HG03565 (cell line): ENCODE results near the gene CRACR2A.

Source experiments
- ATAC-seq: cut with Tn5 transposase; IDR thresholded peaks from one replicate; pipeline ENCODE4 v1.9.1; 2021; ENCODE audit warnings: mild to moderate bottlenecking, moderate library complexity; ENCODE audit not compliant: unreplicated experiment

CRACR2A gene

DNA sequence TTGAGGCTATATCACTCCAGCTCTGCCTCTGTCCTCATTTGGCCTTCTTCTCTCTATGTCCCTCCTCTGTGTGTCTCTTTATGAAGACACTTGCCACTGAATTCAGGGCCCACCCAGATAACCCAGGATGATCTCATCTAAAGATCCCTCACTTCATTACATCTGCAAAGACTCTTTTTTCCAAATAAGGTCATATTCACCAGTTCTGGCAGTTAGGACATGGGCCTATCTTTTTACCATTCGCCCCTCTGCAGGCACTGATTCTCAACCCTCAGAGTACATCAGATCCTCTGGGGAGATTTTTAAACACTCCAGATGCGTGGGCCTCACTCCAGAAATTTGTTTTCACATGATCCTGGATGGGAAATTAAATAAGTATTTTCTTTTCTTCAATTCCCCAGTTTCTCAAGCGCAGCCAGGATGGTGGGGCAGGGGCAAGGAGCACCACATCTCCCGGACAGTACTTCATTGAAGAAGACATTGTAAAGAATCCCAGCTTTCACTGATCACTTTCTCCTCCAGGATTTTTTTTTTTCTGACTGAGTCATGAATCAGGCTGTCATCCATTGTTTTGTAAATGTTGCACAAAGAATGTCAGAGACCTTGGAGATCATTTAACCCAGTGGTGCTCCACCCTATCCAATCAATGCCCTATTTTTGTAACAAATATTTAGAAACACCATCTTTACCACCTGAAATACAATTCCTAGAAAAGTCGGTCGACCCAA is 27.4 kb downstream of the CRACR2A start:
- no peak for ATAC-seq

DNA sequence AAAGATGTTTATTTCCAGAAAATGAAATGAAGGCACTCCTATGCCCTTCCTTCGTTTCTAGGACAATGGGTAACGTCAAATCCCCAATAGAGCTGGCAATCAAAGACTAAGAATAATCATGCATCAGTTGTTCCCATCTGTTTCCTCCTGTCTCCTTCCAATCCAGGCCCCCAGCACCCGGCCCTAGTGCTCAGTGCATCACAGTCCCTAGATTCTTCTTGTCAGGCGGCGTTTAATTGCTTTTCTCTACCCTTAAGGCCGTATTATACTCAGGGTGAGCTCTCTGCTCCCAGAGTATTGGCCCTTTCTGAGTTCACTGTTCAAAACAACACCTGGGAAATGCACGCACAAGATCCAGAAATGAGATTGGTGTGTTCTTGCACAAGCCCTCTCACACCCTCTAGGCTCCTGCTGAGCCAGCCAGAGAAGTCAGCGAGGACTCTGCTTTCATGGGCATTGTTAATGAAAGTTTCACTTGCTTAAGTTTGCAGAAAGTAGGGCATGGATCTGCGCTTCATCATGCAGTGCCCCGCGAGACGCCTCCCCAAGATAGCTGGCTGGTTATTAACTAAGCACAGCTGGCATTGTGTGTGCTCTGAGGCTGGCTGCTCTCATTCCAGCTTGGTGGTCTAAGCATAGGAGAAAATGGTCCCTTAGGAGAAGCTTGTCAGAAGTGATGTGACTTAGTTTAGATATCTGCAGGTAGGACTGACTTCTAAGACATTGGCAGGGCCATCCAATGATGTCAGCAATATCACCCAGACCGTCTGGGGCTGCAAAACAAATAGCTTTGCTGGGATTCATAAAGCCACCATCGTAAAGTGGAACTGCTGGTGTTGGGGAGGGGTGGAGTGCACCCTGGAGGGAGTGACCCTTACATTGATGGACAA is 28.7 kb downstream of the CRACR2A start:
- ATAC-seq, result no peak

GRCh38 chr12:3722368-3722767 is 30.5 kb downstream of the CRACR2A start:
- ATAC-seq, result no peak

GRCh38 chr12:3720772-3721171 is 32.1 kb downstream of the CRACR2A start:
- no peak for ATAC-seq

- no peak for ATAC-seq
Observed at GRCh38 chr12:3718100-3718499, 34.8 kb downstream of the CRACR2A start.

GRCh38 chr12:3717283-3717898 is 35.5 kb downstream of the CRACR2A start:
- ATAC-seq, result no peak

DNA sequence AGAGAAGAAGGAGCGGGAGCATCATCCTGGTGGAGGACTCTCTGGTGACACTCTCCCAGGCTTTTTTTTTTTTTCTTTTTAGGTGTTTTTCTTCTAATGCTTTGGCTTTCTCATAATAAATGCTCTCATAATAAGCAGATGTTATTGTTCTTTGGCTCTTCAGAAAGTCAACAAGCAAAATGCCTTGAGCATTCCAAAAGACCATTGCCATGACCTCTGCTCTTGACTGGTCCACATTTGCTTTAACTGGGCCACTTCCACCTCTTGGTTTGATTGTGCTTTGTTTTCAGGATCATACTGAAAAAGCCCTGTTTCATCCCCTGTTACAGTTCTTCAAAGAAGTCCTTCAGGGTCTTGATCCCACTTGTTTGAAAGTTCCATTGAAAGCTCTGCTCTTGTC is 36.9 kb downstream of the CRACR2A start:
- ATAC-seq, result no peak

DNA sequence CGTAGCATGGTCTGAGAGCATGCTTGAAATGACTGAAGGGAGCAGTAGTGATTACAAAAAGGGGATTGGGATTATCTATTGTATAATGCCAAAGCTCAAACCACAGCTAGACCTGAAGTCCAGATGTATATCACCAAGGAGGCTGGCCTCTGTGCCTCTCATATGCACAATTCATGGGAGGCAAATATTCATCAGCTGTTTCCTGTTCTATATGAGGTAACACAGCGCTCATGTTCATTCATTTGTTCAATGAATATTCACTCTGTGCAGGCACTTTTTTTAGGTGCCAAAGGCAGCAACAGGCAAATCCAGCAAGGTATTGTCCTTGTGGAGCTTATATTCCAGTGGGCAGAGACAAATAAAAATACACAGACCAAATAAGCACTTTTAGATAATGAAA is 39.0 kb downstream of the CRACR2A start:
- ATAC-seq, result no peak

DNA sequence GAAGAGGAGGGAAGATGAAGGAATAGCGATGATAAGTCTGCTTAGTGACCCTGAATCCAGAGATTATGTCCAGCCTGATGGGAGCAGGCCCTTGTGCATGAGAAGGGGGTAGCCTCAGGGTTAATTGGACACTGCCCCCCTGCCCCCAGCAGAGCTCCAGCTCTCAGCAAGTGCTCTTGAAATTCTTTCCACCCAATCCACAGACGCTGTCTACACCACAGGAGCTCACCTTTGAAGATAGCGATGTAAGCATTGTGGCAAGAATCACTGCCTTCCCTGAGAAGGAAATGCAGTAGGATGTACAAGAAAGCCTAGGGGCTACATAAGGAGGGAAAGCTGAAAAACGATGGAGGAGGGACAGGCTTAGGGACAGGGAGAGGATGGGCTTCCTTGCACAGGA is 39.4 kb downstream of the CRACR2A start:
- ATAC-seq, result no peak

GRCh38 chr12:3712209-3712992 is 40.5 kb downstream of the CRACR2A start:
- no peak for ATAC-seq

DNA sequence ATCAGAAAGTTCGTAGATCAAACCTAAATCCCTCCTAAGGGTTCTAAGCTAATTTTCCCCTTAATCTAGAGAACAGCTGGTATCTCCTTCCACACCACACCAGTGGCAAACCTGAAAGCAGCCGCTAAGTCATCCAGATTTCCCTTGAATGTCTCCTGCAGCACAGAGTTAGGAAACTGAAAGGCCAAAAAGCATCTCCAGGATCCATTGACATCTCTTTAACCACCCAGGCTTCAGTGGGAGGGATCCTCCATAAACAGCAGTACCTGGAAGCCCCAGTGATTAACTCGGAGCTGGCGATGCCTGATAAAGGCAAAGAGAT is 47.6 kb downstream of the CRACR2A start:
- no peak for ATAC-seq

DNA sequence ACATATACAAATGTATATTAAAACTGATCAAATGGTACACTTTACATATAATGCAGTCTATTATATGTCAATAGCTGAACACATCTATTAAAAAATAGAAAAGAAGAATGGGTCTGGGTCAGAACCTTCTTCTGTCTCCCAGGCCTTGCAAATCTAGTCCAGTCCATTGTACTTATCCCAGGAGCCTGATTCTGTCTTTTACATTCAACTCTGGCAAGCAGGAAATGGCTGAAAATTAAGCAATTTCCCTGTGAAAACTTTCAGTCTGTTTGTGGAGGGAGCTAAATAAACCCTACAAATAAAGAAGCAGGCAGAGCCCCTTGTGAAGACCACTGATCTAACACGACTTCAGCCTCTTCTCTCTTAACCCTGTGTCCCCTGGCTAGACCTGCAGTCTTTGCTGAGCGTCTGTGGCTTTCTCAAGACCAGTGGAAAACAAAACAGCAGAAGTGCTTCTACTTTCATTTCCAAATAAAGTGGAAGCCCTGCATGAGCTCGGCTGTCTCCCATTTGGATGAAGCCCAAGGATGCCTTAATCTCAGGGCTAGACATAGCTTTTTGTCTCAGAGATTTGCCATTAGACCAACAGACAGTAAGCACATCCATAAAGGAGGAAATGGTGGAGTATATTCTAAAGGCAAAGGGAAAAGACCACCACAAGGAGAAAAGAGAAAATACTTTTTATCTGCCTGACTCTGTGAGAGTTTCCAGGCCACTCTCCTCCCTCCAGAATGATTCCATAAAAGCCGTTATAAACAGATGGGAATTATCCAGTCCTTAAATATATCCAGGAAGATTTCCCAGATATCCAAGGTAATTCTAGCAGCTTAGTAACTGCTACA is 48.2 kb downstream of the CRACR2A start:
- no peak for ATAC-seq

GRCh38 chr12:3700861-3701260 is 52.0 kb downstream of the CRACR2A start:
- ATAC-seq, result no peak

GRCh38 chr12:3698218-3698974 is 54.5 kb downstream of the CRACR2A start:
- ATAC-seq, result no peak

DNA sequence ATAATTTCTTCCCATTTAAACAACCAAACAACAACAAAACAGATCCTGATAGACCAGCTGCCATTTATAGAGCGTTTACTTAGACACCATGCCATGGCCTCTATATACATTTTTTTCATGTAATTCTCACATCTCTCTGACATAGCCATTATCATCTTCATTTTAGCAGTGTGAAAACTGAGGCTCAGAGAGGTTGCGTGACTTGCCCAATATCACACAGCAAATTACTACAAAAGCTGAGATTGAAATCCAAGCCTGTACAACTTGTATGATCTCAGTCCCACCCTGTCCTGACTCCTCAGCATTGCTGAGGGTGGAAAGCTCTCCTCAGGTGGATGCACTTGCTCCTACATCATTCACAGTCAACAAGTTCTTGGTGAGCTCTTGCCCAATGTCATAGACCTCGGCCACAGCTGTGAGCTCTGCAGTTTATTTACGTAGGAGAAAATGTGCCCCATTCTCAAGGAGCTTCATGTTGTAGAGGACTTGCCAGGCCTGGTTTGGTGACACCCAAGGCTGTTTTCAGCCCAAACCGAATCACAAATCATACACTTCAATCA is 55.5 kb downstream of the CRACR2A start:
- no peak for ATAC-seq

DNA sequence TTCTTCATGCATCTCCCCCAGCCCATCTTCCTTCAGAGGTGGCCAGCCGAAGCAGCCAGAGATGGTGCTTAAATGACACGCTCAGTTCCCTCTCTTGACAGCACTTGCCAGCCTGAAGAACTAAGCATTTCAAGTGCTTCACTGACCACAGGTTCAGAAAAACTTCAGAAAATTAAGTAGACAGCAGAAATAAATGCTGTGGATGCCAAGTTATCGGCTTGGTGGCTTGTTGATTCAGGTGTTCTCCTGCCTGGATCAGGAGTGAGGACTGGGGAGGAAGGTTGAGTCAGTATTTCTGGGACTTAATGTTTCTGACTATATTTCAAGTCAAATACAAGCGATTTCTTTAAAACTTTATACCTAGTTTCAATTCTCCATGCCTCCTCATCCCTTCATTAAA is 58.2 kb downstream of the CRACR2A start:
- no peak for ATAC-seq

- ATAC-seq, result no peak
Observed at GRCh38 chr12:3692616-3693365, 60.1 kb downstream of the CRACR2A start.

DNA sequence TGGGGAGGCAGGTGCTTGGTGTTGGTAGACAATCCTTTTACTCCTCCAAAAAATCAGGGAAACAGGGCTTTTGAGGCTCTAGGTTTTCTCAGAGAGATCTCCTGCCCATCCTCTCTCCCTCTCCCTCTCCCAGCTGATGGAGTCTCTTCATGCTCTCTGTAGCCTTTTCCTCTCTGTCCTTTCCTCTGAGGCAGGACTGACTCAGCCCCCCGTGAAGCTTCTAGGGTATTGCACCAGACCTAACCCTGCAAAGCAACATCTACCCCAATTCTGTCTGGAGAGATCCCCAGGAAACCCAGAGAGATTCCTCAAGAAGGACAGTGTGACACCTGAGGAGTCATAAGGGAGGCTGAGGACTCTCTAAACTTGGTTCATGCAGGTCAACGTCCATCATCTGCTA is 66.4 kb downstream of the CRACR2A start:
- ATAC-seq, result no peak

DNA sequence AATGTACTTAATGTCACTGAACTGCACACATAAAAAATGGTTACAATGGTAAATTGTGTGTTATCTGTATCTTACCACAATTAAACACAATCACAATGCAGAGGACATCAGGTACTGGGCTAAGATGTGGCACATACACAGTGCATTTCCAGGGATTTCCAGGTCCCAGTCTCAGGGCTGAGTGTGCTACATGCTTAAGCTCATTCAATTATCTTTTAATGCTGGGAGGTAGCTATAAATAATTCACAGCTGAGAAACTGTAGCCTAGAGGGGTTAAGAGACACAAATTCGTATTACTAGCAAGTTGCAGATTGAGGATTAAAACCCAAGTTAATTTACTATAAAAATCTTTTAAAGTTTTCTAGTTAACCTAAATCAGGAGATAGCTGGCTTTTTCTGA is 67.1 kb downstream of the CRACR2A start:
- no peak for ATAC-seq
